Raji (cell line): ENCODE measurements around the gene TRAPPC3.

Source experiments
- POLR2A ChIP-seq: IDR thresholded peaks from 2 replicates; pipeline ENCODE4 v1.6.1; 2011; ENCODE audit warnings: low read depth, low read length, control low read depth; ENCODE audit not compliant: insufficient read depth

TRAPPC3 gene

DNA sequence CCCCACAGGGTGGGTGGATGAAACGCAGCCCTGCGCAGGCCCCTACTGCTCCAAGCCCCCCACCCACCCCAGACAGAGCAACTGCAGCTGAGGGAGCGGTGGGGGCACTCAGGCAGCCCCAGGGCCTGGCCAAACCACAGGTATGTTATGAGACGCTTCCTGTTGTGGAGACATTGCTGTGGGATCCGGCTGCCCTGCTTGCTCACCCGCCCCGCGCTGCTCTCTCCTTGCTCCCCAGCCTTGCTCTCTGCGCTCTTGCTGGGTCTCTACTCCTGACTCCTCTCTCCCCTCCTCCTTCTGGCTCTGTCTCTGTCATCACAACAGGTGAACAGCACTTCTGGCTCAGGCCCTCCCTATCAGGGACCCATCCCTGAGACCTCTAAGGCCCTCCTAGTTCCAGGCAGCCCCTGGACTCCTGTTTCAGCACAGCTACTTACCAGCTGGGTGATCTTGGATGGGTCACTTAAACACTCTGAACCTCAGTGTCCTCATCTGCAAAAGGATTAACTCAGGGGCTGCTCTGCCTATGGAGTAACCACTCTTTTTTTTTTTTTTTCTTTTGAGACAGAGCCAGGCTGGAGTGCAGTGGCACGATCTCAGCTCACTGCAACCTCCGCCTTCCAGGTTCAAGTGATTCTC is 40.1 kb downstream of the TRAPPC3 start:
- TF ChIP-seq POLR2A: no peak

DNA sequence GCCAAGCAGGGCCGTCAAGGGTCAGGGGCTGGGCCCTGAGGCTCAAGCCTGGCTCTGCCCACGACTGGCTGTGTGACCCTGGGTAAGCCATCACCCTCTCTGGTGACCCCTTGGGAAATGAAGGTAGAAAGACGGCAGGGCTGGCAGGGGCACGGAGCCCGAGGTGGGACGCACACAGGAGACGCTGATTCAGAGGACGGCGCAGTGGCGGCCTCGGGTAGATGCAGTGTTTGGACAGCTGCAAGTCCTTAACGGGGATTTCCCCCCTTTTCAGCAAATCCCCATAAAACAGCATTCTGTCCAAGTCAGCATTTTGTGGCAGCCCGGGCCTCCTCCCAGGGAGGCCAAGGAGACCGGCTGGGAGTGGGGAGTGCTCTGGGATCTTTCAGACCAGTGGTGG is 41.0 kb downstream of the TRAPPC3 start:
- TF ChIP-seq POLR2A: no peak

DNA sequence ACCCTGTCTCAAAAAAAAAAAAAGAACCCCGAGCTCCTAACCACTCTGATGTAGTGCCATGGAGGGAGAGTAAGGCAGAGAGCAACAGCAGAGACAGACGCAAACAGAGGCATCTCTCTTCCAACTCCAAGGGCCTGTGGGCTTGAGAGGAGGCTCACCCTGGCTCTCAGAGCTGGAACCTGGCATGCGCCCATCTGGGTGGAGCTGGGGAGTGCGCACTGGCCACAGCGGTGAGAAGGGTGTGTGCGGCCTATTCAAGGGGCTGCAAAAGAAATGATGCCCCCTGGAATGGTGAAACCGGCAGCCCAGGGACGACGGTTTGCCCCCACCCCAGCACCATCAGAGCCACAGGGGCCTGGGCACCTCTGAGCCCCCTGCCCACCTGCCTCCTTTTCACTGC is 41.9 kb downstream of the TRAPPC3 start:
- no peak for TF ChIP-seq POLR2A

DNA sequence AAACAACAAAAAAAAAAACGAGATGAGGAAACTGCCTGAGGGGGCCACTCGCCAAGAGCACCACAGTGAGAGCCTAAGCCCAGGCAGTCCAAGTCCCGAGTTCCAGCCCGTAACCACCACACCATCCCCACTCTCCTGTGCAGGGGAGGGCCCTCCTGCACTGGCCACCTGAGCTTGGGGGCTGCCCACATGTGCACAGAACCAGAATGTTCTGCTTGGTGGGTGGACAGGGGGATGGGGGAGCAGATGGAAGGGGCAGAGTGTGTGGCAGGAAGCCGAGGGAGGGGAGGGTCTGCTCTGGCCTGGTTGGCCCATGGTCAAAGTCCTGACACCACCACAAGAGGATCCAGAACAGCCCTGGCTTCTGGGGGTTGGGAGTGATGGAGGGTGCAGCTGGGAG is 43.0 kb downstream of the TRAPPC3 start:
- no peak for TF ChIP-seq POLR2A

DNA sequence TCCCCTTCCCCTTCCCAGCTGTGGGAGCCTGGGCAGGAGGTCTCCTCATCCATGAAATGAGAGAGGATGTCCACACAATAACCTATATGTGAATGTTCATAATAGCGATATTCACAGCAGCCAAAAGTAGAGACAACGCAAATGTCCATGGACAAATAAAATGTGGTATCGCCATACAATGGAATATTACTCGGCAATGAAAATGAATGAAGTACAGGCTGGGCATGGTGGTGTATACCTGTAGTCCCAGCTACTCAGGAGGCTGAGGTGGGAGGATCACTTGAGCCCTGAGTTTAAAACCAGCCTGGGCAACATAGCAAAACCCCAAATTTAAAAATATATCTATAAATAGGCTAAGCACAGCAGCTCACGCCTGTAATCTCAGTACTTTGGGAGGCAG is 47.7 kb downstream of the TRAPPC3 start:
- no peak for TF ChIP-seq POLR2A

DNA sequence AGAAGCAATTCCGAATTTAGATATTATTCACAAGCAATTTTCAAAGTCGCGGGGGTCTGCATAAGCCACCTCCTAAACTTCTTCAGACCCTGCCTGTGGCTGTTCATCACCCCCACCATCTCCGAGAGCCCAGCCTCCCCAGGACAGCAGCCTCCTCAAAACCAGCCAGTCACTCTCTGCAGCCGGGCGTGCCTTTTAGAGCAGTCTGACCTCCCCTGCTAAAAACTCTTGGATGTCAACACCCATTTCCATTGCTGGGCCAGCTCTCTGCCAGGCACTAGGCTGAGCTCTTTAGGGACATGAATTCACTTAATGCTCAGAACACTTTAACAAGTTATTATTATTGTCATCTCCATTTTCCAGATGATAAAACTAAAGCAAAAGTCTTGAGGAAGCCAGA is 48.9 kb downstream of the TRAPPC3 start:
- no peak for TF ChIP-seq POLR2A

DNA sequence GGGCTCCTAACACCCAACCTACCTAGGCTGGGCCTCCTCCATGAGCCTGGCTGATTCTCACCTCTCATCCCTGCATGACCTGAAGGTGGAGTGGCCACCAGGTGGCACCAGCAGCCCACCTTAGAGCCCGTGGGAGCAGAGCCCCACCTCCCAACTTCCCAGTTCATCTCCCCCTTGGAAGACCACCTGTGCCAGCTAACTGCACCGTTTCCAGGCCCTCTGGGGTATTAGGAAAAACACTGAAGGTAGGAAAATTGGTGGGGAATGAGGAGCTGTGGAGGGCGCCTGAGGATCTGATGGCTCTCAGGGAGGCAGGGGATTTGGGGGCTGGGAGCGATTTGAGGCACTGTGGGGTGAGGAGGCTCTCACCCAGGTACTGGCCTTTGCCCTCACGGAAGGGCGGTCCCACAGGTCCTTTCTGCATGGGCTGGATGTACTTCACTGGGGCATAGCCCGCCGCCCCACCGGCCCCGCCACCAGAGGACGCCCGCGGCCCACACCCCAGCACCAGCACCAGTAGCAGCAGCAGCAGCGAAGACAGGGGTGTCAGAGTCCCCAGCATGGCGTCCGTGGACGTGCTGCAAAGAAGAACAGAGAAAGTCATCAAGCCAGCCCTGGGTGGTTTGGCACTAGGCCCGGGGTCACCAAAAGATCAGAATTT is 49.5 kb downstream of the TRAPPC3 start:
- no peak for TF ChIP-seq POLR2A

DNA sequence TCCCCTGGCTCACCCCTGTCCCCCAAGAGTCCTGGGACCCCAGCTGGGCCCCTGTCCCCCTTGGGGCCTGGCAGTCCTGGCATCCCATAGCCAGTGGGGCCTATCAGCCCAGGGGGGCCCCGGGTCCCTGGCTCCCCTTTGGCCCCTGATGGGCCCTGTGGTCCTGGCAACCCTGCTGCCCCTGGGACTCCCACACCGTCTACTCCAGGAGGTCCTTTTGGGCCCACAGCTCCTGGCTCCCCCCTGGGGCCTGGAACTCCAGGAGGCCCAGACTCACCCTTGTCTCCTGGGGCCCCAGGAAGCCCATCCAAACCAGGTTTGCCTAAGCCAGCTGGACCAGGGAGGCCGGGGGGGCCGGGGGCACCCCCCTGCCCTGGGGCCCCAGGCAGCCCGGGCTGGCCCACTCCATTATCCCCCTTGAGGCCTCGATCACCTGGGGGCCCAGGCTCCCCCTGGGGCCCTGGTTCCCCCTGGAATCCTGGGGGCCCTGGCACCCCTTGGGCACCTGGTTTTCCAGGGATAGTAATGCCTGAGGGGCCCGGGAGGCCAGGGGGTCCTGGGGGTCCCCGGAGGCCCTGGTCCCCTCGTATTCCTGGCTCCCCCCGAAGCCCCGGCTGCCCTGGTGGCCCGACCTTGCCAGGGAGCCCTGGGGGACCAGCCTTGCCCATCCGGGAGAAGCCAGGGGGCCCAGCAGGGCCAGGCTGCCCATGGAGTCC is 50.5 kb downstream of the TRAPPC3 start:
- no peak for TF ChIP-seq POLR2A

DNA sequence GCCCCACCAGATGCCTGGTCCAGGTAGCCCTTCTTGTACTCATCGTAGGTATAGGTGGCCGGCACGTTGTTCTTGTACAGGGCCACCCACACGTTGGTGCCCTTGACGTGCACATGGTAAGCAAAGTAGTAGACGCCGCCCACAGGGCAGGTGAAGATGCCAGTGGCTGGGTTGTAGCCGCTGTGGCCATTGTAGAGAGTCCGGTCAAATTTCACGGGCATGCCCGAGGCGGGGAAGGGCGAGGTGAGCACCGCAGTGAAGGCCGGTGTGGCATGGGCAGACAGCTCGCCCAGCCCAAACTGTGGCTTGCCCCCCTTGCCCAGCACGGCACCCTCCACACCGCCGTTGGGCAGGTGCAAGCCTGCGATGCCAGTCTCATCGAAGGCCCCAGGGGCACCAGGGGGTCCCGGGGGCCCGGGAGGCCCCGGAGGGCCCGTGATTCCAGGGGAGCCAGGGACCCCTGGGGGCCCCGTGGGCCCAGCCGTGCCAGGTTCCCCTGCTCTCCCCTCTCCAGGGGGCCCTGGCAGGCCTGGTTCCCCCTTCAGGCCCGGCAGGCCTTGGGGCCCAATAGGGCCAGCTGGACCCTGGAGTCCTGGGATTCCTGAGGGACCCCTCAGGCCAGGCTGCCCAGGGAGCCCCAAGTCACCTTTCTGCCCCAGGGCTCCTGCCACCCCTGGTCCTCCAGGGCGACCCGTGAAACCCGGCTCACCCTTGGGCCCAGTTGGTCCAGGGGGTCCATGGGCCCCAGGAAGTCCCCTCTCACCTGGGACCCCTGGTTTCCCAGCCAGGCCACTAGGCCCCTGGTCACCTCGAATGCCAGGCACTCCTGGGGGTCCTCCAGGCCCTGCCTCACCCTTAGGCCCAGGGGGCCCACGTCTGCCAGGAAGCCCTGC is 51.3 kb downstream of the TRAPPC3 start:
- no peak for TF ChIP-seq POLR2A

DNA sequence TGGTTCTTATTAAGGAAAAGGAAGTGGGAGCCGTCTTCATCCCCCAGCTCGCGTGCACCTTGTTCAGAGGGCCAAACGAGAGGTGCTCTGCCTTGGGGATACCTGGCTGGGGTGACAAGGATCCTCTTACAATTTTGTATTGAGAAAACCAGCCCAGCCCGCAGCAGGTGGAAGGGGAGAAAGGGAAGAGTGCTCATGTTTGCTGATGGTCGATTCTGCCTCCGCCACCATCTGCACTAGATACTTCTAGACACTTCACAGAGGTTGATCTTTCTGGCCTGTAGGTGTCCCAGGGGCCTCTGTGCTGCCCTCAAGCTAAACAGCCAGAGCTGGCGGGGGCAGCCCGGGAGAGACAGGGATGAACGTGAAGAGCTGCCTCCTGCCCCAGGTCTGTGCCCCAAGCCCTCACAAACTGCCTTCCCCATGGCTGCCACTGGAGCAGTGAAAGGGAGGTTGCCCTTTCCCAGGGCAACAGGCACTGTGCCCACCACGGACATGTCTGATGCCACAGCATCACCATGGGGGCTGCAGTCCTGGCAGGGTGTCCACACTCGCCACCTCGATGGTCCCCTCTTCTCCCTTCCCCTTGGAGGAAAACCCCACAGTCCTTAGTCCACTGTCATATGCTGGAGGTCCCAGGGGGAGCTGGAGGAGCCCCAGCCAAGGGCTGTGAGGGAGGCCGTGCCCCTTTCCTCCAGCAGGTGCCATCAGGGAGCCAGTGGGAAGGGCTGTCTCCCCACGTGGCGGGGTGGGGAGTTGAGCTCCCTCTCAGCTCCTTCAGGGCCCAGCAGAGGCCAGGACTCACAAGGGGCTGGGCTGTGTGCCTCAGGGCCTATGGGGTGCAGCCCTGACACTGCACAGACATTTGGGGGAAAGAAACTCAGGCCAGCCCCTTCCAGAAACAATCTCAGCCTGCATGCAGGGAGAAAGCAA is 52.5 kb downstream of the TRAPPC3 start:
- TF ChIP-seq POLR2A: no peak

DNA sequence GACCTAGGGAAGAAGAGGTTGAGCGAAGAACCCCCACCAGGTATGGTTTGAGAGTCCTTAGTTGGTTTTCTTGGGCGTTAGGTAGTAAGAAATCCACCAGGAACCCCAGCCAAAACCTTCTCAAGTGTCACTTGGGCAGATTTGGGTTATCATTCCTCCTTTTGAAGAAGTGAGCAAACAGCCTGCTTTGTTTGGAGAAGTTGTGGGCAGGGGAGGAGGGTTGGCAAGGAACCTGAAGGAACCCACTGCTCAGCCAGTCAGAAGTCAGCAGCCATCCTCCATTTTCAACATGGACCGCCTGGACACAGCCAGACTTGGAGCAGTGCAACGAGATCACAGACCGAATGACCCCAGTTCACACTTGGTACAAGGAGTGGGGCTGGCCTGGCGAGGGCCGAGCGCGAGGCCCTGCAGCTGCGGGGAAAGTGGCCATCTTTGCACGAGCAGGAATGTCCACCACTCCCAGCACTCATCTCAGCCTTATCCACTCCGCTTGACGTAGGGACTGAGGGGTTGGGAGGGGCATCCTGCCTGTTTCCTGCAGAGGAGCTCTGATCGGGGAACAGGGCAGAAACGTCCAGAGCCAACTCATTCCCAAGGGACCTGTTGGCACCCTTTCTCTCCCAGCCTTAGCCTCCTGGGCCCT is 53.4 kb downstream of the TRAPPC3 start:
- TF ChIP-seq POLR2A: no peak

DNA sequence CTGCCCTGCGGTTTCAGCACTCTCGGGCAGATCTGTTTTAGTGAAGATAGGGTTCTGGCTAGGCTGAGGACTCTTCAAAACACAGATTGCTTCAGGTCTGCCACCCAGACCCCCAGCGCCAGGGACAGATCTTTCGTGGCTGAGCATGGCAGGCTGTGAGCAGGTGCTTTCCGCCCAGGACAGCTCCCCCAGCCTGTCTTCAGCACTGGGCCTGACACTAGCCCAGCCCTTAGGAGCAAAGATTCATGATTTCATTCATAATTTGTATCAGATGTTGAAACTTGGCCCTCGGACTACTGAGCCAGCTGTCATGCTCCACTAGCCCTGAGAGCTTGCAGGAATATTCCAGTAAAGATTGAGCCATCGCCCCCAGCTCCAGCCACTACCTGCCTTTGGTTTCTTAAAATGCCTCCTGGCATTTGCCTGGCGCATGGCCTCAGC is 54.6 kb downstream of the TRAPPC3 start:
- TF ChIP-seq POLR2A: no peak

DNA sequence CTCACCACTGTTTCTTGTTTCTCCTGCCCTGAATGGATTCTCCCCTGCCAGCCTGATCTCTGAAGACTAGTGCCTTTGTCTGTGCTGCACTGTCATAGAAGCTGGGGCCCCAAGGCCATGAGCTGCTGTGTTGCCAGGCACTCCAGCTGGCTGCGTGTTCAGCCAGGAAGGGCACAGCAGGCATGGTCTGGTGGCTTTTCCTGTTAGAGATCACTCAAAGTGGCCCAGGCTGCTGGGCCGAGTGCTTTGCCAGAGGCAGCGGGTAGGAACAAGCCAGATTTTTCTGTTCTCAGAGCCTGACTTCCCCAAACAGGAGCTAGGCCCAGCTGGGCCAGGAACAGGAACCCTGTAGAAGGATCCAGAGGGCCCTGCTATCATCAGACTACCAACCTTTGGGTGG is 55.4 kb downstream of the TRAPPC3 start:
- TF ChIP-seq POLR2A: no peak

DNA sequence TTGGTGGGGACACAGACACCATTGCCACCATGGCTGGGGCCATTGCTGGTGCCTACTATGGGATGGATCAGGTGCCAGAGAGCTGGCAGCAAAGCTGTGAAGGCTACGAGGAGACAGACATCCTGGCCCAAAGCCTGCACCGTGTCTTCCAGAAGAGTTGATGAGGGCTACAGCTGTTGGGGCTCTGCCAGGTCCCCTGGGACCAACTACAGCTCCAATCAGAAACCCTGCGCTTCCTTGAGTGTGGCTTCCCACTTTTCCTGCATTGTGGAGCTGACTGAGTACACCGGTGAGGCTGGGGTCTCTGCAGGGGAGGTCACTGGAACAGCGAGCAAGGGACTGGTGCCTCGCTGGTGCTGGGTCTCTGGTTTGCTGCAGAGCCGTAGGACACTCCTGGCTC is 56.1 kb downstream of the TRAPPC3 start:
- TF ChIP-seq POLR2A: no peak
